ENCODE results near the gene ANK3.
A peak's percentile ranks its signal among the peaks of the same experiment; 100 is the strongest.

ANK3 gene

GRCh38 chr10:60163786-60164185, 225.9 kb downstream of the ANK3 start:
- DNase-seq = no peak

- no peak for DNase-seq
These were observed 227.0 kb downstream of the ANK3 start for GRCh38 chr10:60162631-60163030.

- no peak for DNase-seq
These were observed 233.6 kb downstream of the ANK3 start for GRCh38 chr10:60155943-60156683.

GRCh38 chr10:60155099-60155877, 234.4 kb downstream of the ANK3 start:
- DNase-seq = no peak

- no peak for DNase-seq
These were observed 240.7 kb downstream of the ANK3 start for GRCh38 chr10:60149003-60149402.

- DNase-seq = no peak
These were observed 241.3 kb downstream of the ANK3 start for GRCh38 chr10:60148266-60148840.

- DNase-seq = no peak
These were observed 242.0 kb downstream of the ANK3 start for GRCh38 chr10:60147576-60148265.

- DNase-seq = no peak
These were observed 242.7 kb downstream of the ANK3 start for GRCh38 chr10:60147025-60147424.

- DNase-seq = no peak
These were observed 245.6 kb downstream of the ANK3 start for GRCh38 chr10:60144099-60144498.

- no peak for DNase-seq
These were observed 246.9 kb downstream of the ANK3 start for GRCh38 chr10:60142736-60143135.

GRCh38 chr10:60141896-60142559, 247.6 kb downstream of the ANK3 start:
- no peak for DNase-seq

GRCh38 chr10:60140651-60141632, 248.7 kb downstream of the ANK3 start:
- no peak for DNase-seq

- no peak for DNase-seq
These were observed 249.7 kb downstream of the ANK3 start for GRCh38 chr10:60139798-60140566.

GRCh38 chr10:60139290-60139689, 250.4 kb downstream of the ANK3 start:
- no peak for DNase-seq

GRCh38 chr10:60138842-60139241, 250.8 kb downstream of the ANK3 start:
- DNase-seq = no peak

GRCh38 chr10:60138026-60138425, 251.6 kb downstream of the ANK3 start:
- no peak for DNase-seq

- no peak for DNase-seq
These were observed 252.2 kb downstream of the ANK3 start for GRCh38 chr10:60137292-60137992.

GRCh38 chr10:60135020-60135419, 254.7 kb downstream of the ANK3 start:
- DNase-seq = peak; percentile 6

GRCh38 chr10:60134548-60134947, 255.1 kb downstream of the ANK3 start:
- no peak for DNase-seq

- DNase-seq = peak; percentile 8
These were observed 259.5 kb downstream of the ANK3 start for GRCh38 chr10:60130130-60130579.
